ENCODE data around the gene GNRH2. TPM values are rescaled to one million over a fixed set of nuclear protein-coding genes. Genes with fewer than 3 reads are reported as not detected.
A peak's percentile ranks its signal among the peaks of the same experiment; 100 is the strongest.

GNRH2 gene
- total RNA-seq, 5 donors from 2014 or later (not counting 1 experiment from before 2014, with no cell fraction given), result 0.60 to 3.4 (median 1.8) TPM

DNA sequence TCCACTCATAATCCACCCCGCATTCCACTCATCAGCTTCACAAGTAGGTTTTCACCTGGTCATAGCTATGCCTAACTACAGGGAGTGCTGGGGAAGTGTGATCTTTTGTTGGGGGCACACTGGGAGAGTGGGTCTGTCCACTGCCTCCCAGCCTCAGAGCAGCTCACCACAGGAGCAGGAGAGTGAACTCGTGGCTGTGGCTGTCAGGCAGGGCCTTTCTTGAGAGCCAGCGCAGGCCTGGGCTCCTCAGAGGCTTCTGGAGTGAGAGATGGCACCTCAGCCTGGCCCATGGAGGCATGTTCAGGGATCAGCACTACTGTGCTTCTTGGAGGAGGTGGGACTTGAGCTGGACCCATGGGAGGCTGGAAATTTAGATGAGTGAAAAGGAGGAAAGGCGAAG, 4.0 kb upstream of the GNRH2 start:
- H3K27me3 Mint-ChIP-seq, result no peaks in the 10 kb centered on the region
- no peaks in the 10 kb centered on the region for H3K9me3 Mint-ChIP-seq
- POLR2A ChIA-PET, result no interaction called here
- peaks cover 7 to 60% of the 10 kb centered on the region in 2 donors for H3K36me3 ChIP-seq (ENCODE audit: control insufficient read depth in 2 of 2, extremely low read depth in 1 of 2, insufficient read depth in 1 of 2, low read length in 1 of 2)
- peak overlapping the region in 1 of 2 donors; percentile 80 for H3K27ac Mint-ChIP-seq
- peaks cover 39% of the 10 kb centered on the region for H3K36me3 Mint-ChIP-seq
- no peak overlapping the region for H3K4me3 ChIP-seq (ENCODE audit: control insufficient read depth in 1 of 2, extremely low read depth in 1 of 2, low read length in 1 of 2)
- DNase-seq, result no peak
- no peak overlapping the region for H3K4me3 Mint-ChIP-seq
- CTCF ChIA-PET, result no interaction called here
- H3K4me1 Mint-ChIP-seq, result peaks cover 0 to 3% (median 0%) of the 10 kb centered on the region in 3 donors
- WGBS (ENCODE audit: insufficient coverage), result 90% methylated on average over 2 of the region's 4 CpGs
- no peak overlapping the region for H3K27ac ChIP-seq (ENCODE audit: low read length)
- no peaks in the 10 kb centered on the region for H3K4me1 ChIP-seq (ENCODE audit: control insufficient read depth in 1 of 2, extremely low read depth in 1 of 2, insufficient read depth in 2 of 2, low read length in 2 of 2)
- no peaks in the 10 kb centered on the region for H3K9me3 ChIP-seq
- H3K27me3 ChIP-seq (replicated peaks in 1 of 2; ENCODE audit: control insufficient read depth in 2 of 2, extremely low read depth in 1 of 2, insufficient read depth in 2 of 2, low read length in 1 of 2), result no peaks in the 10 kb centered on the region
- ATAC-seq (replicated peaks in 1 of 4), result no peak

DNA sequence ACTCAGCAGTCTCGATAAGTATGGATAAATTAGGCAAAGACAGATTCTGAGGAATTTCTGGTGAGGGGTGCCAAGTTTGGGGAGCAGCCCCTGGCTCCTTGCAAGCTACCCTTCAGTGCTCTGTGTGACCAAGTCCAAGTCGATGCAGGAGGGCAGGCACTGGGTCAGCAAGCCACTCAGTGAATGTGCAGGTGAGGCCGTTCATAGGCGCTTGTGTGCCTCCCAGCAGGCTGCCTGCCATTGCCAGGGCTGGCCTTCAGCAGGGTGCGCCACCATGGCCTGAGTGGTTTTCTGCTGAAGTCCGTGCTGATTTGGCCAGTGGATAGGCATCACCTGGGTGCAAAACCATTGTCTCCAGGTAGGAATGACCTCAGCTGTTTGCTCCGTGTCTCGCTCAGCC, 3.3 kb upstream of the GNRH2 start:
- Mint-ChIP-seq H3K27ac (peak overlapping the region in 1 of 2 donors; percentile 9), H3K4me3 (no peak overlapping the region), H3K9me3 (no peaks in the 10 kb centered on the region), H3K27me3 (no peaks in the 10 kb centered on the region), H3K4me1 (peaks cover 3 to 7% (median 4%) of the 10 kb centered on the region in 3 donors), H3K36me3 (peaks cover 34% of the 10 kb centered on the region)
- Histone ChIP-seq H3K36me3 (ENCODE audit: control insufficient read depth in 2 of 2, extremely low read depth in 1 of 2, insufficient read depth in 1 of 2, low read length in 1 of 2) (peaks cover 7 to 55% of the 10 kb centered on the region in 2 donors), H3K9me3 (no peaks in the 10 kb centered on the region), H3K4me1 (ENCODE audit: control insufficient read depth in 1 of 2, extremely low read depth in 1 of 2, insufficient read depth in 2 of 2, low read length in 2 of 2) (peaks cover 0 to 2% of the 10 kb centered on the region in 2 experiments), H3K27me3 (replicated peaks in 1 of 2; ENCODE audit: control insufficient read depth in 2 of 2, extremely low read depth in 1 of 2, insufficient read depth in 2 of 2, low read length in 1 of 2) (no peaks in the 10 kb centered on the region), H3K4me3 (ENCODE audit: control insufficient read depth in 1 of 2, extremely low read depth in 1 of 2, low read length in 1 of 2) (no peak overlapping the region), H3K27ac (ENCODE audit: low read length) (no peak overlapping the region)
- no peak for DNase-seq
- no peak for ATAC-seq (replicated peaks in 1 of 4)
- over 99% methylated on average over 8 of the region's 8 CpGs for WGBS (ENCODE audit: insufficient coverage)
- CTCF ChIA-PET, result no interaction called here
- POLR2A ChIA-PET, result no interaction called here

DNA sequence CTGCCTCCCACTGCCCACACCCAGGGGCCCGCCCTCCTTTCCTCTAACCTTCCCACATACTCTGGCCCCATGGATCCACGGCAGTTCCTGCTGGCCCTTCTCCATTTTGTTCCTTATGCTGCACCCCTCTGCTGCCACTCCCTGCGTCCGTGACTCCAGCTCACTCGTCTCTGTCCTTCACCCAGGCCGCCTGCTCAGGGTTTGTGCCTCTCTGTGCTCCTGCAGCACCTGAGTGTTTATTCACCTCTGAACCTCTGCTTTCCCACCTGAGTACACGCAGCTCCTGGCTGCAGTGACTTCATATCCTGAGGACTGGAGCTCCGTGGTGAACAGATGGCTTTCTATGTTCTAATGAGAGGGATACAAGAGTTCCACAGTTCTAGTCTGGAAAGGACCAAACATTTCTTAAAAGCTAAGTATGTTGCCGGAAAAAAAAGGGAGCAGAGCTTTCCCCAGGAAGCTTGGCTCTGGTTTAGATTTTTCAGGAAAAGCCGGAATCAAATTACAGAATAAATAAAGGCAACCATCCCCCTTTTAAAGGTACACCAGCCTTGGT, 1.5 kb upstream of the GNRH2 start:
- peak overlapping the region in 1 of 2 donors; percentile 46 for H3K27ac Mint-ChIP-seq
- H3K4me3 ChIP-seq (ENCODE audit: control insufficient read depth in 1 of 2, extremely low read depth in 1 of 2, low read length in 1 of 2), result no peak overlapping the region
- CTCF ChIA-PET, result interaction anchor here in 1 of 2 donors (0.6 kb wide), 1 partner anchor 210 kb away, joined by 4 read pairs; no protein-coding TSS in a partner anchor
- ATAC-seq (replicated peaks in 1 of 4) (no peak), DNase-seq (no peak)
- POLR2A ChIA-PET, result no interaction called here
- no peaks in the 10 kb centered on the region for H3K9me3 Mint-ChIP-seq
- H3K4me3 Mint-ChIP-seq, result no peak overlapping the region
- peaks cover 12 to 15% (median 13%) of the 10 kb centered on the region in 3 donors for H3K4me1 Mint-ChIP-seq
- no peaks in the 10 kb centered on the region for H3K27me3 Mint-ChIP-seq
- H3K27me3 ChIP-seq (replicated peaks in 1 of 2; ENCODE audit: control insufficient read depth in 2 of 2, extremely low read depth in 1 of 2, insufficient read depth in 2 of 2, low read length in 1 of 2), result no peaks in the 10 kb centered on the region
- peaks cover 18% of the 10 kb centered on the region for H3K36me3 Mint-ChIP-seq
- H3K9me3 ChIP-seq, result no peaks in the 10 kb centered on the region
- H3K27ac ChIP-seq (ENCODE audit: low read length), result no peak overlapping the region
- WGBS (ENCODE audit: insufficient coverage), result 85% methylated on average over 7 of the region's 10 CpGs
- H3K4me1 ChIP-seq (ENCODE audit: control insufficient read depth in 1 of 2, extremely low read depth in 1 of 2, insufficient read depth in 2 of 2, low read length in 2 of 2), result peaks cover 3 to 13% of the 10 kb centered on the region in 2 experiments
- peaks cover 4 to 37% of the 10 kb centered on the region in 2 donors for H3K36me3 ChIP-seq (ENCODE audit: control insufficient read depth in 2 of 2, extremely low read depth in 1 of 2, insufficient read depth in 1 of 2, low read length in 1 of 2)

- H3K27me3 ChIP-seq (replicated peaks in 1 of 2; ENCODE audit: control insufficient read depth in 2 of 2, extremely low read depth in 1 of 2, insufficient read depth in 2 of 2, low read length in 1 of 2), result no peaks in the 10 kb centered on the region
- Mint-ChIP-seq H3K4me1 (peaks cover 16 to 20% (median 17%) of the 10 kb centered on the region in 3 donors), H3K27me3 (no peaks in the 10 kb centered on the region), H3K36me3 (peaks cover 18% of the 10 kb centered on the region), H3K4me3 (no peak overlapping the region), H3K9me3 (no peaks in the 10 kb centered on the region), H3K27ac (no peak overlapping the region)
- POLR2A ChIA-PET, result no interaction called here
- ATAC-seq (replicated peaks in 1 of 4) (no peak), DNase-seq (no peak)
- no peaks in the 10 kb centered on the region for H3K9me3 ChIP-seq
- H3K36me3 ChIP-seq (ENCODE audit: control insufficient read depth in 2 of 2, extremely low read depth in 1 of 2, insufficient read depth in 1 of 2, low read length in 1 of 2), result peaks cover 0 to 33% of the 10 kb centered on the region in 2 donors
- H3K4me3 ChIP-seq (ENCODE audit: control insufficient read depth in 1 of 2, extremely low read depth in 1 of 2, low read length in 1 of 2), result no peak overlapping the region
- WGBS (ENCODE audit: insufficient coverage), result 92% methylated on average over 2 of the region's 5 CpGs
- no peak overlapping the region for H3K27ac ChIP-seq (ENCODE audit: low read length)
- CTCF ChIA-PET, result interaction anchor here in 1 of 2 donors (0.6 kb wide), 1 partner anchor 211 kb away, joined by 4 read pairs; no protein-coding TSS in a partner anchor
- H3K4me1 ChIP-seq (ENCODE audit: control insufficient read depth in 1 of 2, extremely low read depth in 1 of 2, insufficient read depth in 2 of 2, low read length in 2 of 2), result peaks cover 4 to 19% of the 10 kb centered on the region in 2 experiments
Measured at GRCh38 chr20:3042625-3043024, 797 bp upstream of the GNRH2 start.

DNA sequence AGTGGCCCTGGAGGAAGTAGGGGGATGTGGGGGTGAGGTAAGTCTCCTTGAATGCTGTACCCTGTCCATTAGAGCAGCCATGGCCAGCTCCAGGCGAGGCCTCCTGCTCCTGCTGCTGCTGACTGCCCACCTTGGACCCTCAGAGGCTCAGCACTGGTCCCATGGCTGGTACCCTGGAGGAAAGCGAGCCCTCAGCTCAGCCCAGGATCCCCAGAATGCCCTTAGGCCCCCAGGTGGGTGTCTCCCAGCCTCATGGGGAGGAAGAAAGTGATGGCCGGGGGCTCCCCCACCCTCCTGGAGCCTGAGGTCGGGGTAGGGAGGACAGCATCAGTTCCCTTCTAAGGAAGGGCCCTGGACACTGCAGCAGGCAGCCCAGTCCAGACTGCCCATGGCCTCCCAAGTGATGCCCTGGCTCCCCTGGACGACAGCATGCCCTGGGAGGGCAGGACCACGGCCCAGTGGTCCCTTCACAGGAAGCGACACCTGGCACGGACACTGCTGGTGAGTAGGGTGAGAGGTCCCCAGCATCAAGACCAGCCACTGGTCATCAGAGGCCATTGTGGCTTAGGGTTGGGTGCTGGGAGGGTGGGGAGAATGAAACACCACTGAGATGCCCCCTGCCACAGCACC, 1.0 kb downstream of the GNRH2 start:
- CTCF ChIA-PET, result interaction anchor here in 1 of 2 donors (0.6 kb wide), 1 partner anchor 379 kb away, joined by 3 read pairs; no protein-coding TSS in a partner anchor
- H3K4me3 ChIP-seq (ENCODE audit: control insufficient read depth in 1 of 2, extremely low read depth in 1 of 2, low read length in 1 of 2), result no peak overlapping the region
- no peak overlapping the region for H3K27ac Mint-ChIP-seq
- H3K36me3 Mint-ChIP-seq, result peaks cover 12% of the 10 kb centered on the region
- POLR2A ChIA-PET, result no interaction called here
- no peaks in the 10 kb centered on the region for H3K27me3 ChIP-seq (replicated peaks in 1 of 2; ENCODE audit: control insufficient read depth in 2 of 2, extremely low read depth in 1 of 2, insufficient read depth in 2 of 2, low read length in 1 of 2)
- WGBS (ENCODE audit: insufficient coverage), result 89% methylated on average over 3 of the region's 8 CpGs
- peak overlapping the region; percentile 79 to 82 (median 82) for H3K4me3 Mint-ChIP-seq
- no peaks in the 10 kb centered on the region for H3K27me3 Mint-ChIP-seq
- no peaks in the 10 kb centered on the region for H3K9me3 Mint-ChIP-seq
- no peak overlapping the region for H3K27ac ChIP-seq (ENCODE audit: low read length)
- H3K36me3 ChIP-seq (ENCODE audit: control insufficient read depth in 2 of 2, extremely low read depth in 1 of 2, insufficient read depth in 1 of 2, low read length in 1 of 2), result peaks cover 0 to 32% of the 10 kb centered on the region in 2 donors
- DNase-seq (no peak), ATAC-seq (replicated peaks in 1 of 4) (no peak)
- no peaks in the 10 kb centered on the region for H3K9me3 ChIP-seq
- peaks cover 4 to 22% of the 10 kb centered on the region in 2 experiments for H3K4me1 ChIP-seq (ENCODE audit: control insufficient read depth in 1 of 2, extremely low read depth in 1 of 2, insufficient read depth in 2 of 2, low read length in 2 of 2)
- H3K4me1 Mint-ChIP-seq, result peaks cover 16 to 22% (median 20%) of the 10 kb centered on the region in 3 donors

DNA sequence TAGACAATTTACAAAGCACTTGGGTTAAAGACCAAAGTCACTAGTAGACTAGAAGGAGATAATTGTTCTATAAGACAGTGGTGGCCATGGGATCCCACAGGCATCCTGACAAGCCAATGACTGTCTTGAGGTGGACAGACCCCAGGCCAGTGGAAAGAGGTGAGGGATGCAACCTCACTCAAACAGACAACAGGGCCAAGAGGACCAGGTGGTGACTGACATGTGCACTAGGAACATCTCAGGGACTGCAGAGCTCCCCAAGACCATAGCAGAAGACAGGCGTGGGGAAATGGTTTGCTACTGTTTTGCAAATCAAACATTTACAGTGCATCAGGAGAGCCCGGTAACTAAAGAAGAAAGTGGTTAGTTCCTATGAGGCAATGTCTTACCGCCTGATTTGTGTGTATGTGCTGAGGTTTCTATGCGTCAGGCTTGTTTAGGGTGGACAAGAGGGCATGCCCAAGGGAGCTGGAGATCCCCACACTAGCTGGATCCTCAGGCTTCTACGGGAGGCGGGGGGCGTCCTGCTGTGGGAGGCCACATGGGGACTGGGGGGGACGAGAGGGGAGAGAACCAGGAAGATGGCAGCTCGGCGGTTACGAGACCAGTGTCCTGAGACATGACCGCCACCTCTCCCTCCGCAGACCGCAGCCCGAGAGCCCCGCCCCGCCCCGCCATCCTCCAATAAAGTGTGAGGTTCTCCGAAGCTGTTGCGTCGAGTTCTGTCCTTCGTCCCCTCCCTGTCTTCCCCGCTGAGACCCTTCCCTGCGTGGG, 1.8 kb downstream of the GNRH2 start:
- DNase-seq (peak in 26 of 35 experiments; percentile 7 to 52 (median 21)), ATAC-seq (replicated peaks in 1 of 4) (peak; percentile 21 to 42 (median 38))
- 5% methylated on average over 19 of the region's 24 CpGs for WGBS (ENCODE audit: insufficient coverage)
- H3K27ac ChIP-seq (ENCODE audit: low read length), result peak overlapping the region; percentile 56
- Mint-ChIP-seq H3K36me3 (peaks cover 17% of the 10 kb centered on the region), H3K4me3 (peak overlapping the region; percentile 79 to 82 (median 82)), H3K27ac (peak overlapping the region; percentile 67 to 86), H3K27me3 (no peaks in the 10 kb centered on the region), H3K4me1 (peaks cover 16 to 22% (median 20%) of the 10 kb centered on the region in 3 donors), H3K9me3 (no peaks in the 10 kb centered on the region)
- POLR2A ChIA-PET, result interaction anchor here (0.6 kb wide), 2 partner anchors 208 to 659 kb away, joined by 3 read pairs; no protein-coding TSS in a partner anchor
- no peaks in the 10 kb centered on the region for H3K9me3 ChIP-seq
- H3K36me3 ChIP-seq (ENCODE audit: control insufficient read depth in 2 of 2, extremely low read depth in 1 of 2, insufficient read depth in 1 of 2, low read length in 1 of 2), result peaks cover 0 to 32% of the 10 kb centered on the region in 2 donors
- H3K4me3 ChIP-seq (ENCODE audit: control insufficient read depth in 1 of 2, extremely low read depth in 1 of 2, low read length in 1 of 2), result peak overlapping the region; percentile 68 to 69
- no peaks in the 10 kb centered on the region for H3K27me3 ChIP-seq (replicated peaks in 1 of 2; ENCODE audit: control insufficient read depth in 2 of 2, extremely low read depth in 1 of 2, insufficient read depth in 2 of 2, low read length in 1 of 2)
- peaks cover 4 to 22% of the 10 kb centered on the region in 2 experiments for H3K4me1 ChIP-seq (ENCODE audit: control insufficient read depth in 1 of 2, extremely low read depth in 1 of 2, insufficient read depth in 2 of 2, low read length in 2 of 2)
- CTCF ChIA-PET, result interaction anchor here in 1 of 2 donors (0.6 to 1.1 kb wide), 2 partner anchors 9 to 379 kb away, joined by 3 read pairs; no protein-coding TSS in a partner anchor

Measured in T-cell (primary cell).